ENCODE results near the gene PNPLA6. TPM values are rescaled to one million over a fixed set of nuclear protein-coding genes. Genes with fewer than 3 reads are reported as not detected.

PNPLA6 gene
- total and polyA plus RNA-seq, 9 of the 15 experiments (the other 6 are each of a cell fraction or from before 2014, with no cell fraction given), result 0.07 to 30.2 (median 8.3) TPM

DNA sequence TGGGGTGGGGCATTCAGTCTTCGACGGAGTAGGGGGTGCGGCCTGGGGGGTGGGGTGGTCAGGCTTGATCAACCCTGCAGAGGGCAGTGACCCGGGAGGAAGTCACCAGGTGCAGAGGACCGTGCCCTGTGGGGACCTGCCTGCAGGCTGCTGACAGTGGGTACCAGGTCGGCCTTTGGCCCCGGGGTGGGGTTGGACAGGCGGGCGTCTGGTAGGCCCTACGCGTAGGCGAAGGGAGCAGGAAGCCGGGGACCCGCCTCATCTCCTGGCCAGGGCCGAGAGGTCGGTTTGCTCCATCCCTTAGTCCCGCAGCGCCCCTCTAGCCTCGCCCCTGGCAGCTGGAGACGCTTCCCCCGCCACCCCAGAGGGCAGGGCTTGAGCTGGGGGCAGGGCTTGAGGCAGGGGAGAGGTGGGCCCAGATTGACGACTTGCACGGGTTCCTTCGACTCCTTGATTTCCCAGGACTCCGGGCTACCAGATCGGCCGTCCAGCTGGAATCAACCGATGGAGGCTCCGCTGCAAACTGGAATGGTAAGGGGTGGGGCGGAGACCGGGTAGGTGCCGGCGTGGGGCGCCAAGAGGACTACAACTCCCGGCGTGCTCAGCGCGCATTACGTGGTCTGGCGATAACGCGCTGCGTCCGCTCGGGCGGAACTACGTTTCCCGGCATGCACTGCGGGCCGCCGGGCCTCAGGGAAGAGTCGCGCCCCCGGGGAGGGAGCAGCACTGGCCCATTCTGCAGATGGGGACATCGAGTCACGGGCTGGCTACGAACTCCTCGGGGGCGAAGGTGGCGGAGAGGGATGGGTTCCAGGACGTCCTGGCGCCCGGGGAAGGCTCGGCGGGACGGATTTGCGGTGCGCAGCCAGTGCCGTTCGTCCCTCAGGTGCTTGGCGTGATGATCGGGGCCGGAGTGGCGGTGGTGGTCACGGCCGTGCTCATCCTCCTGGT is at the start of gene PNPLA6 (continued):
- TF ChIP-seq E4F1 (CRISPR knock-in tag; IDR thresholded peaks at IDR 0.05; ENCODE audit: borderline replicate concordance), result no peak
- no peak for TF ChIP-seq CUX1 (CRISPR knock-in tag; IDR thresholded peaks at IDR 0.05)
- peak; percentile 85 for TF ChIP-seq PHF20 (IDR thresholded peaks at IDR 0.05; ENCODE audit: partially characterized antibody)
- TF ChIP-seq, protein P1, sequence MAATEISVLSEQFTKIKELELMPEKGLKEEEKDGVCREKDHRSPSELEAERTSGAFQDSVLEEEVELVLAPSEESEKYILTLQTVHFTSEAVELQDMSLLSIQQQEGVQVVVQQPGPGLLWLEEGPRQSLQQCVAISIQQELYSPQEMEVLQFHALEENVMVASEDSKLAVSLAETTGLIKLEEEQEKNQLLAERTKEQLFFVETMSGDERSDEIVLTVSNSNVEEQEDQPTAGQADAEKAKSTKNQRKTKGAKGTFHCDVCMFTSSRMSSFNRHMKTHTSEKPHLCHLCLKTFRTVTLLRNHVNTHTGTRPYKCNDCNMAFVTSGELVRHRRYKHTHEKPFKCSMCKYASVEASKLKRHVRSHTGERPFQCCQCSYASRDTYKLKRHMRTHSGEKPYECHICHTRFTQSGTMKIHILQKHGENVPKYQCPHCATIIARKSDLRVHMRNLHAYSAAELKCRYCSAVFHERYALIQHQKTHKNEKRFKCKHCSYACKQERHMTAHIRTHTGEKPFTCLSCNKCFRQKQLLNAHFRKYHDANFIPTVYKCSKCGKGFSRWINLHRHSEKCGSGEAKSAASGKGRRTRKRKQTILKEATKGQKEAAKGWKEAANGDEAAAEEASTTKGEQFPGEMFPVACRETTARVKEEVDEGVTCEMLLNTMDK (IDR thresholded peaks at IDR 0.05; ENCODE audit: borderline replicate concordance, insufficient read depth, low read depth, low read length, poor library complexity, severe bottlenecking), result peak; percentile 14
- peak; percentile 21; the same call in 1 of the 2 replicates for TF ChIP-seq NCOA1 (IDR thresholded peaks at IDR 0.05; ENCODE audit: low read depth)
- TF ChIP-seq, protein P2, sequence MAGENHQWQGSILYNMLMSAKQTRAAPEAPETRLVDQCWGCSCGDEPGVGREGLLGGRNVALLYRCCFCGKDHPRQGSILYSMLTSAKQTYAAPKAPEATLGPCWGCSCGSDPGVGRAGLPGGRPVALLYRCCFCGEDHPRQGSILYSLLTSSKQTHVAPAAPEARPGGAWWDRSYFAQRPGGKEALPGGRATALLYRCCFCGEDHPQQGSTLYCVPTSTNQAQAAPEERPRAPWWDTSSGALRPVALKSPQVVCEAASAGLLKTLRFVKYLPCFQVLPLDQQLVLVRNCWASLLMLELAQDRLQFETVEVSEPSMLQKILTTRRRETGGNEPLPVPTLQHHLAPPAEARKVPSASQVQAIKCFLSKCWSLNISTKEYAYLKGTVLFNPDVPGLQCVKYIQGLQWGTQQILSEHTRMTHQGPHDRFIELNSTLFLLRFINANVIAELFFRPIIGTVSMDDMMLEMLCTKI (IDR thresholded peaks at IDR 0.05; ENCODE audit: partially characterized antibody), result no peak
- TF ChIP-seq HDAC2 (IDR thresholded peaks at IDR 0.05), result peak; percentile 91
- peak; percentile 98 for TF ChIP-seq CXXC5 (CRISPR knock-in tag; IDR thresholded peaks at IDR 0.05)
- peak in 2 of 3 experiments; percentile 60 to 69 for TF ChIP-seq YY1 (IDR thresholded peaks at IDR 0.05; ENCODE audit: borderline replicate concordance in 1 of 3, control insufficient read depth in 1 of 3, extremely low read depth in 1 of 3, insufficient read depth in 3 of 3, insufficient read length in 1 of 3, insufficient replicate concordance in 2 of 3, low read depth in 1 of 3, low read length in 2 of 3)
- no peak for TF ChIP-seq PHB2 (IDR thresholded peaks at IDR 0.05; ENCODE audit: low read depth)
- TF ChIP-seq HMG20B (CRISPR knock-in tag; IDR thresholded peaks at IDR 0.05), result no peak
- TF ChIP-seq ZNF75A (CRISPR knock-in tag; IDR thresholded peaks at IDR 0.05), result no peak
- TF ChIP-seq HDAC1 (IDR thresholded peaks at IDR 0.05), result peak in 1 of 2 experiments; percentile 73; a peak in 2 of 4 replicates
- TF ChIP-seq POLR2AphosphoS2 (IDR thresholded peaks at IDR 0.05; ENCODE audit: low read length), result 0 out of 2 replicates have a peak, but pooled peaks have one; percentile 63
